GM19023 (cell line): Measurements from ENCODE around the gene ROBO1.
"Not testable (repeated sequence)": the region's sequence is repeated elsewhere in the genome, so short reads cannot be mapped to it uniquely, and the experiment has no call there.

Experiments used
- ATAC-seq: cut with Tn5 transposase; IDR thresholded peaks from one replicate; pipeline ENCODE4 v1.9.1; 2021; ENCODE audit warnings: mild to moderate bottlenecking, moderate library complexity; ENCODE audit not compliant: unreplicated experiment

The ROBO1 gene

GRCh38 chr3:79178471-79179180 is 589.2 kb downstream of the ROBO1 start:
- ATAC-seq = no peak

GRCh38 chr3:79175870-79176269 is 591.9 kb downstream of the ROBO1 start:
- ATAC-seq = no peak

- not testable (repeated sequence) for ATAC-seq
Measured at GRCh38 chr3:79173259-79173658, 594.5 kb downstream of the ROBO1 start.

- ATAC-seq = no peak
Measured at GRCh38 chr3:79172241-79172640, 595.6 kb downstream of the ROBO1 start.

GRCh38 chr3:79170021-79170420 is 597.8 kb downstream of the ROBO1 start:
- ATAC-seq = no peak

- no peak for ATAC-seq
Measured at GRCh38 chr3:79167651-79168416, 600.0 kb downstream of the ROBO1 start.

GRCh38 chr3:79162653-79163052 is 605.1 kb downstream of the ROBO1 start:
- ATAC-seq = no peak

GRCh38 chr3:79161941-79162340 is 605.9 kb downstream of the ROBO1 start:
- no peak for ATAC-seq

GRCh38 chr3:79160421-79160820 is 607.4 kb downstream of the ROBO1 start:
- no peak for ATAC-seq

GRCh38 chr3:79159736-79160135 is 608.1 kb downstream of the ROBO1 start:
- ATAC-seq = no peak

- ATAC-seq = no peak
Measured at GRCh38 chr3:79157191-79157590, 610.6 kb downstream of the ROBO1 start.

- ATAC-seq = no peak
Measured at GRCh38 chr3:79154865-79155264, 612.9 kb downstream of the ROBO1 start.

GRCh38 chr3:79148786-79149185 is 619.0 kb downstream of the ROBO1 start:
- no peak for ATAC-seq

GRCh38 chr3:79146024-79146423 is 621.8 kb downstream of the ROBO1 start:
- ATAC-seq = no peak

GRCh38 chr3:79140708-79141107 is 627.1 kb downstream of the ROBO1 start:
- no peak for ATAC-seq

GRCh38 chr3:79139395-79140068 is 628.3 kb downstream of the ROBO1 start:
- ATAC-seq = no peak

- ATAC-seq = no peak
Measured at GRCh38 chr3:79125313-79125984, 642.3 kb downstream of the ROBO1 start.

GRCh38 chr3:79115458-79115857 is 652.3 kb downstream of the ROBO1 start:
- no peak for ATAC-seq

- ATAC-seq = no peak
Measured at GRCh38 chr3:79113876-79114275, 653.9 kb downstream of the ROBO1 start.

GRCh38 chr3:79111375-79112052 is 656.3 kb downstream of the ROBO1 start:
- ATAC-seq = no peak

- ATAC-seq = no peak
Measured at GRCh38 chr3:79109754-79110153, 658.0 kb downstream of the ROBO1 start.
